AG04449 (cell line): ENCODE results near the gene VPS8.

Experiments used
- CTCF ChIA-PET: fragments of 350-600 bp; formaldehyde crosslinking; extraction: SDS; loops from one replicate; lab custom pipeline; 2021; ENCODE audit warnings: antibody characterized with exemption; lab: Yijun Ruan, JAX
- POLR2A ChIA-PET: fragments of 400-600, 350-600 bp; formaldehyde crosslinking; extraction: SDS; loops from one replicate; lab custom pipeline; 2020; ENCODE audit warnings: antibody characterized with exemption, inconsistent platforms; lab: Yijun Ruan, JAX
- DNase-seq: peaks from one replicate; pipeline ENCODE4 v3.0.0-alpha.2; 2010; ENCODE audit warnings: low read depth, low spot score
- H3K4me3 ChIP-seq: 2 replicates; pipeline ENCODE4 v1.5.1; 2011; ENCODE audit warnings: low read depth, mild to moderate bottlenecking, control low read depth, low read length
- CTCF ChIP-seq: IDR thresholded peaks from one replicate; pipeline ENCODE4 v1.5.1; 2011; ENCODE audit warnings: mild to moderate bottlenecking, moderate library complexity, low read length, control low read depth, inconsistent platforms; ENCODE audit not compliant: insufficient read depth; ENCODE audit errors: missing control alignments

VPS8 gene

GRCh38 chr3:184932777-184933176, 120.8 kb downstream of the VPS8 start:
- no peak for TF ChIP-seq CTCF
- ChIA-PET POLR2A (no interaction called here), CTCF (interaction anchor here (0.9 kb wide), 1 partner anchor 9 kb away, joined by 3 read pairs; no protein-coding TSS in a partner anchor)
- DNase-seq = no peak
- H3K4me3 ChIP-seq = no peak overlapping the region

GRCh38 chr3:184937611-184938010, 125.6 kb downstream of the VPS8 start:
- CTCF ChIA-PET = no interaction called here
- no peak for TF ChIP-seq CTCF
- DNase-seq = no peak
- POLR2A ChIA-PET = no interaction called here
- no peak overlapping the region for H3K4me3 ChIP-seq

GRCh38 chr3:184941408-184941807, 129.4 kb downstream of the VPS8 start:
- CTCF ChIA-PET = interaction anchor here (1.7 kb wide), 1 partner anchor 12 kb away, joined by 5 read pairs; no protein-coding TSS in a partner anchor
- no peak for TF ChIP-seq CTCF
- no peak overlapping the region for H3K4me3 ChIP-seq
- POLR2A ChIA-PET = no interaction called here
- DNase-seq = no peak

GRCh38 chr3:184942735-184943134, 130.8 kb downstream of the VPS8 start:
- TF ChIP-seq CTCF = no peak
- ChIA-PET CTCF (interaction anchor here (1.2 kb wide), 1 partner anchor 23 kb away, joined by 3 read pairs; no protein-coding TSS in a partner anchor), POLR2A (no interaction called here)
- DNase-seq = no peak
- no peak overlapping the region for H3K4me3 ChIP-seq

GRCh38 chr3:184944241-184944640, 132.3 kb downstream of the VPS8 start:
- CTCF ChIA-PET = no interaction called here
- H3K4me3 ChIP-seq = no peak overlapping the region
- TF ChIP-seq CTCF = no peak
- DNase-seq = no peak
- POLR2A ChIA-PET = no interaction called here

GRCh38 chr3:184945886-184946625, 134.1 kb downstream of the VPS8 start:
- no peak for DNase-seq
- ChIA-PET POLR2A (no interaction called here), CTCF (interaction anchor here (1.0 kb wide), 1 partner anchor 10 kb away, joined by 4 read pairs; no protein-coding TSS in a partner anchor)
- no peak overlapping the region for H3K4me3 ChIP-seq
- TF ChIP-seq CTCF = no peak
